HG03060 (cell line): ENCODE results near the gene MUSK.
A peak's percentile ranks its signal among the peaks of the same experiment; 100 is the strongest.
"Not testable (repeated sequence)": the region's sequence is repeated elsewhere in the genome, so short reads cannot be mapped to it uniquely, and the experiment has no call there.

ENCODE experiments used
- ATAC-seq: cut with Tn5 transposase; IDR thresholded peaks from one replicate; pipeline ENCODE4 v1.9.1; 2021; ENCODE audit warnings: low read depth, moderate number of reproducible peaks; ENCODE audit not compliant: unreplicated experiment

MUSK gene

DNA sequence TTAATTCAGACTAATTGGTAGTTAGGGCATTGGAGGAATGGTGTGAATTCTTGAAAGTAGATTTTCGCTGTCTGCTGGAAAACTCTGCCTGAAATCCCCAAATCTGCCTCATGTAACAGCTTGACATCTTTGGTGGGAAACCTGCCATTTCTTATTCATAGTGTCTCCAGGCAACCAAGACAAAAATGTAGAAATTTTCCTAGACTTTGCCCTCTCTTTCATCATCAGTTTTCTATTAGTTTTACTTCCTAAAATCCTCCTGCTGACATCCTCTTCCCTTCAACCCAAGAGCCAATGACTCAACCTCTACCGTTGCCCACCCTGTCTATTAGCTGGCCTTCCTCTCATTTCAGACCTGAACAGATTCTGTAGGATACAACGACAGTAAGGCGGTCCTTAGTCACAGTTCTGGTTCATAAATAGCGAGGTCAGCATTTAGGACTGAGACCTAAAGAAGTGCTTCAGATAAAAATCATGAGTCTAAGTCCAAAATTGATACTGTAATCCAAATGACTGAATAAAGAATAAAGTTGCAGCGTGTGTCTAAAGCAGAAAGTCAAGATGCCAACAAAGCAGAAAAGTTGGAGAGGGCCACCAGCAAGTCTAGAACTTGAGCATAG lies 133.9 kb downstream of the MUSK start:
- no peak for ATAC-seq

- peak; percentile 33 for ATAC-seq
These were observed 139.5 kb downstream of the MUSK start for GRCh38 chr9:110807956-110808598.

DNA sequence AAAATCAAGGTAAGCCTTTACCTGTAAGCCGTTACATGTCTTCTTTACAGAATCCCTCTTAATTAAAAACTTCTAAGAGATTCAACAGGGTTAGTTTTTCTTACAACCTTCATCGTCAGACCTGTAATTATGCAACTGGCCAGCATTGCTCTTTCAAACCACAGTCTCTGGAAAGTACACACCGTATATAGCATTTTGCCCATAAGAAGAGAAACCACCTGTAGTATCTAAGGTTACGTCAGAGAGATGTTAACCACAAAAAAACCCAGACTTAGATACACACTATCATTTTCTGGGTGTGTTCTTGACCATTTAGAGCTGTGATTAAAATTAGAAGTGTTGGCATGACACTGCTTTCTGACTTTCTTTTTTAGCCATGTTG lies 140.0 kb downstream of the MUSK start:
- peak; percentile 99 for ATAC-seq

DNA sequence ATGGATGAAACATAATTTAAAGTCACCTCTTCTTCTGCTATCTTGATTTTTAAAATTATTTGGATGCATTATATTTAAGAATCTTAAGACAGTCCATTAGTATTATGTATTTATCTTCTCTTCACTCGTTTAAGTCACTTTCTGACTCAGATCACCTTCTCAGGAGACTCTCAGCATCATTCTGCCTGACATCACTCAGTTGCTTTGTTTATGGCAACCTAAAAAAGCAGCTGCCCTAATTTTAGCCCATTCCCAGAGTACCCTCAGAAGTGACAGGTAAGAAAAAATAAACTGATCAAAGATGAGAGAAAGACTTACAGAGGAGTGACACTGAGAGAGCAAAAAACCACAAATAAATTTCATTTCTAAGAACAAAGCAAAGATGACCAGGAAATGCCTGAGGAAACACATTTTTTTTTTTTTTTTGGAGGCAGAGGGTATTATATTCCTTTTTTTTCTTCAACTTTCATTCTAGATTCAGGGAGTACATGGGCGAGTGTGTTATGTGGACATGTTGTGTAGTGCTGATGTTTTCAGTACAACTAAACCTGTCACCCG lies 140.5 kb downstream of the MUSK start:
- ATAC-seq, result peak; percentile 24

DNA sequence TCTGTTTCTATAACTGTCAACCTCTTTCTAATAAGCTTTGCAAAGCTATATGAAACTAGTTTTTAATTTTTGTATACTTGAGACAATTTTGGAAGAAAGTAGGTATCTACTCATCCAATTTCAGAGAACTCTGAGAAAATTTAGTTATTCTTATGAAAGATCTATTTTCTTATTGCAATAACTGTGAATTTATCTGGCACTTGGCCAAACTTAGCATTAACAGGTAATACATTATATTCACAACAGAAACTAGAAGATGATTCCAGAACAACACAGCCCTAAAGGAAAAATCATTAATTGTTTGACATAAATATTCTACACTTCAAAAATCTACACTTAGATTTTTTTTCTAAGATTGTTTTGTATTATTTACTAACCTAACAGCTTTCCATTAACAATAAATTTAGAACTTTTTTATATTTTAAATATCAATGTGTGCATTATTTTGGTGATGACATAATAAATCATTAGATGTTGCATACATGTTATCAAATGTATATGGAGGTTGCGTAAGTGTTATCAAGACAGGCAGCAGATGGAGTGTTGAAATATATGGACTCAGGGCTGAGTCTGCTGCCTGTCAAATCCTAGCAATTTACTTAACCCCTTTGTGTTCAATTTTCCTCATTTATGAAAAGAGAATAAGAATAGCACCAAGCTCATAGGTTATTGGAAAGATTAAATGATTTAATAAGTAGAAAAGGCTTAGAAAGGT lies 141.8 kb downstream of the MUSK start:
- ATAC-seq, result no peak

DNA sequence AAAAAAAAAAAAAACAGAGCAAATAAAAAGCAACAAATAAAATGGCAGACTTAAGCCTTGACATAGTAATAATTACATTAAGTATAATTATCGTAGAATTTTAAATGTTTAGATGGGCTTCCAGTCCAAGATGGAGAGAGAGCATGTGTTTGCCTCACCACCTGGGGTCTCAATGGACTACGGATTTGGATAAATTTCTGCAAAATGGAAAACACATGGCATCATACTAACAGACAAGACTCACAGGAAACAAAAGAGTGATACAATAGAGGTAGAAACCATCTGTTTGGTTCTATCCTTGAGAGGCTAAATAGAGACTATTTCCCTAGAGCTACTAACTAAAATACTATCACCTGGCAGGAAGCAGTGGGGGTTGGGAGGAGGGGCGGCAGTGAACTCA lies 144.3 kb downstream of the MUSK start:
- ATAC-seq, result no peak

- no peak for ATAC-seq
These were observed 145.6 kb downstream of the MUSK start for GRCh38 chr9:110814159-110814558.

DNA sequence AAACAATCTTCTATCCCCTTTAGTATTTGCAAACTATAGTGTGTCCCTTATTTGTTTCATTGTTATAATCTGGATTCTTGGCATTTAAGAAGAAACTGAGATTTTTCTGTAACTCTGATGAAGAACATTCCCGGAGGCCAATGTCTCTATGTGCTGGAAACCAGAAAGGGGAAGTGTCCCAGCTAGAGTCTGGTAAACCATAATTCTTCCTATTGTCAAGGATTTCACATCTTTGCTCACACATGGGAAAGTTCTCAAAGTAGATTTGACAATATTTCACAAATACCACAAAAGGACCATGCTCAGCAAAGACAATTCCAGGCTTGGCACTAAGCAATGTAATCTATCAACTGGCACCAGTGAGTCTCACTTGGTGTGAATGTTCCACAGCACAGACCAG lies 146.8 kb downstream of the MUSK start:
- no peak for ATAC-seq

DNA sequence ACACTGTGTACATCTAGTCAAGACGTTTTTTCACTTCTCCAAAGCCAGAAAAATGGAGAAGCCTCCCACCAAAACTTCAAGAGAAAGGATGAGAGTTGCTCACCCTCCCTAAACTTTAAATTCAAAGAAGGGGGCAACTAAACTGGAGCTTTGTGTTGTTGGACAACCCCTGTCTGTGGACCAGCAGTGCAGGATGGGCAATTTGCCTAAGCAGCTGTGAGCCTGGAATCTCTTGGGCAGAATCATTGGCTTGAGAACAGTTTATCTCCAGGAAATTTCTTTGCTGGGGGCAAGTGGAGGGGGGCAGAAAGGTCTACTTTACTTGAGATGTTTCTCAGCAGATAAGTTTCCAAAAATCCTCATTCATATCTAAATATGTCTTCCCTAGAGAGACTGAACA lies 151.8 kb downstream of the MUSK start:
- ATAC-seq, result no peak

DNA sequence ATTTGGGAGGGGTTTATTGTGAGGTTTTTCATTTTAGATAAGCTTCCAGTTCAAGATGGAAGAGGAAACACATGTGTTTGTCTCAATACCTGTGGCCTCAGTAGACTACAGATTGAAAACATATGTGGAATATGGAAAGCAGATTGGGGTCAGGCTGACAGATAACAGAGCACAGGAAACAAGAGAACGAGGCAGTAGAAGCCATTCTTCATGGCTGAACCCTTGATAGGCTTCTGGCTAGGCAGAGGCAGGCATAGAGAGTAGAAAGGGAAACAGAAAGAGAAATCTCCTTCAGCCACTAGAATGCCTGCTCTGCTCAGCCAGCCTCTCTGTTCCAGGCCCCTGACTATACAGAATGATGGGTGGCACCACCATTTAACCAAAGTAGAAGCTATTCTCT lies 152.5 kb downstream of the MUSK start:
- no peak for ATAC-seq

GRCh38 chr9:110825129-110825528 lies 156.5 kb downstream of the MUSK start:
- not testable (repeated sequence) for ATAC-seq

- no peak for ATAC-seq
These were observed 157.4 kb downstream of the MUSK start for GRCh38 chr9:110825950-110826349.

DNA sequence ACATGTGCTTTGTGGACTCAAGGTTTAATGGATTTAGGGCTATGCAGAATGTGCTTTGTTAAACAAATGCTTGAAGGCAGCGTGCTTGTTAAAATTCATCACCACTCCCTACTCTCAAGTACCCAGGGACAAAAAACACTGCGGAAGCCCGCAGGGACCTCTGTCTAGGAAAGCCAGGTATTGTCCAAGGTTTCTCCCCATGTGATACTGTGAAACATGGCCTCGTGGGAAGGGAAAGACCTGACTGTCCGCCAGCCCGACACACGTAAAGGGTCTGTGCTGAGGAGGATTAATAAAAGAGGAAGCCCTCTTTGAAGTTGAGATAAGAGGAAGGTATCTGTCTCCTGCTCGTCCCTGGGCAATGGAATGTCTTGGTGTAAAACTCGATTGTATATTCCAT lies 157.8 kb downstream of the MUSK start:
- not testable (repeated sequence) for ATAC-seq

- no peak for ATAC-seq
These were observed 159.7 kb downstream of the MUSK start for GRCh38 chr9:110828264-110828663.

- ATAC-seq, result no peak
These were observed 161.9 kb downstream of the MUSK start for GRCh38 chr9:110830495-110830894.

GRCh38 chr9:110832926-110833325 lies 164.3 kb downstream of the MUSK start:
- ATAC-seq, result no peak

- ATAC-seq, result no peak
These were observed 166.8 kb downstream of the MUSK start for GRCh38 chr9:110835404-110835803.

GRCh38 chr9:110835859-110836271 lies 167.3 kb downstream of the MUSK start:
- no peak for ATAC-seq

GRCh38 chr9:110837401-110838005 lies 168.9 kb downstream of the MUSK start:
- peak; percentile 74 for ATAC-seq

- ATAC-seq, result no peak
These were observed 173.6 kb downstream of the MUSK start for GRCh38 chr9:110842169-110842568.

DNA sequence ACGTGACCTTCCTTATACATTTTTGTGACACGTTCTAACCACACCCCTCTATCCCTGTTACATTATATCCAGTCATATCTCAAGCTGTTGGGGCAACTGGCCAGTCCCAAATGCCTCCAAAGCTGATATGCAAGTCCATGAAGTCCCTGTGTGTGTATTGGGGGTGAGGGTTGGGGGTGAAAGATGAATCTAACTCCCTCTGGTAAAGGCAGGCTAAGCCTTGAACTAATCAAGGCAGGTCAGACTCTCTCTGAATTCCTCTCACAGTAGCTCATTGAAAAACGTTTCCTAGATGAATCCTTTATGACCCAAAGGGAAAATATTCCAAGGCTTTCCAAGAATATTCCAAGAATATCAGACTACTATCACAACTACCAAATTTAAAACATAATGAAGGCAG lies 174.4 kb downstream of the MUSK start:
- no peak for ATAC-seq
